PC-9 (cell line): ENCODE measurements around the gene GCM1.
"Not testable (repeated sequence)": the region's sequence is repeated elsewhere in the genome, so short reads cannot be mapped to it uniquely, and the experiment has no call there.

Experiments used
- CTCF ChIP-seq: fragments of 200-600 bp; sonication (generic); conservative IDR thresholded peaks from 2 replicates; pipeline ENCODE4 v1.6.1; 2017; ENCODE audit warnings: mixed run types, antibody characterized with exemption, mild to moderate bottlenecking, moderate library complexity
- EZH2 ChIP-seq: fragments of 200-600 bp; sonication (generic); IDR thresholded peaks from 2 replicates; pipeline ENCODE4 v1.8.0; 2017; ENCODE audit warnings: antibody characterized with exemption, low read depth

GRCh38 chr6:53155279-53155678 is 6.6 kb upstream of the GCM1 start:
- not testable (repeated sequence) for TF ChIP-seq CTCF, EZH2
